Uterus (tissue), 4 donors: ENCODE measurements around the gene CAPN11. TPM values are rescaled to one million over a fixed set of nuclear protein-coding genes. Genes with fewer than 3 reads are reported as not detected.

Experiments
- DNase-seq, 2 donors: peaks; one replicate each; pipeline ENCODE4 v3.0.0-alpha.2; 2019 to 2020
- H3K27ac ChIP-seq, 2 donors: fragments of 200-600 bp; sonication (generic); 1 replicate in 1 of 2; 2 replicates in 1 of 2; pipeline ENCODE4 v1.5.1; 2016 to 2018
- H3K27me3 ChIP-seq, 2 donors: fragments of 200-600 bp; sonication (generic); one replicate each; pipeline ENCODE4 v1.5.1; 2018 to 2019; ENCODE audit warnings: control low read depth in 1 of 2
- H3K36me3 ChIP-seq, 2 donors: fragments of 200-600 bp; sonication (generic); one replicate each; pipeline ENCODE4 v1.5.1; 2019; ENCODE audit warnings: control low read depth in 1 of 2
- H3K4me1 ChIP-seq, 2 donors: fragments of 200-600 bp; sonication (generic); one replicate each; pipeline ENCODE4 v1.5.1; 2018 to 2019; ENCODE audit warnings: control low read depth in 1 of 2
- H3K4me3 ChIP-seq, 2 donors: fragments of 200-600 bp; sonication (generic); 1 replicate in 1 of 2; 2 replicates in 1 of 2; pipeline ENCODE4 v1.5.1; 2018 to 2019; ENCODE audit warnings: mild to moderate bottlenecking in 1 of 2
- H3K9me3 ChIP-seq, 2 donors: fragments of 200-600 bp; sonication (generic); one replicate each; pipeline ENCODE4 v1.5.1; 2019; ENCODE audit warnings: control low read depth in 1 of 2
- POLR2A ChIP-seq, 2 donors: fragments of 450-650 bp; IDR thresholded peaks; one replicate each; pipeline ENCODE4 v1.6.1; 2016; ENCODE audit warnings: antibody characterized with exemption in 2 of 2, mild to moderate bottlenecking in 1 of 2, moderate library complexity in 1 of 2
- intact Hi-C: fragments of 100-400 bp; cut with DNase I; formaldehyde crosslinking; loops from one replicate; pipeline ENCODE4 v1.15.1; 2023; ENCODE audit warnings: low total_unique reads
- total RNA-seq, 4 donors: library from RNA; depleted of rRNA in 3 of 4; stranded (reverse); fragments of >200 nt in 3 of 4; gene quantifications; one replicate each; pipeline versions ENCODE4 v1.1.0 to v1.2.4, GENCODE V29; 2014 to 2023
- TF ChIP-seq, protein P1 (sequence below), 4 experiments: fragments of 200-600 bp in 2 of 4; fragments of 450-650 bp in 2 of 4; sonication (generic) in 2 of 4; IDR thresholded peaks; one replicate each; pipeline ENCODE4 v1.5.1; 2016 to 2019; ENCODE audit warnings: antibody characterized with exemption in 4 of 4, mild to moderate bottlenecking in 2 of 4, moderate library complexity in 1 of 4
- donor health status: DM: yes; HTN: yes; CAD: no.

The CAPN11 gene
- total RNA-seq, 4 donors from 2014 or later = 1.5 TPM; not detected in 3

DNA sequence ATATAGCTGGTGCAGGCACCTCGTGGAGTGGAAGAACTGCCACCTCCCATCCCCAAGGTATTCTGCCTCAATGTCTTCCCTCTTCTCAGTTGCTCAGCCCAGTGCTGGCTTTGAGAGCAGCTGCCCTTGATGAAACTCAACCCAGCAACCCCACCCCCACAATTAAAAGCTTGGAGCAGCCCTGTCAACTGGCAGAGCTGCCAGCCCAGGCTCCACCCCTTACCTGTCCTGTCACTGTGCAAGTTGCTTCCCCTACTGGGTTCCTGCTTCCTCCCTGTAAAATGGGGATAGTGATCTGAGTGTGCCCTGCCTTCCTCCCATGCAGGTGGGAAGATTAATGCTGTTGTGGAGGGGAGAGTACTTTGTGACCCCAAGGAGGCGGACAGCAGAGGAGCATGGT, 26.7 kb upstream of the CAPN11 start:
- intact Hi-C loops = no loop called here
- Histone ChIP-seq H3K36me3 (no peaks in the 10 kb centered on the region), H3K9me3 (no peaks in the 10 kb centered on the region), H3K27me3 (no peaks in the 10 kb centered on the region), H3K4me3 (no peak overlapping the region), H3K4me1 (peaks cover 0 to 11% of the 10 kb centered on the region in 2 donors), H3K27ac (no peak overlapping the region)
- DNase-seq = no peak
- TF ChIP-seq POLR2A (IDR thresholded peaks at IDR 0.05) = no peak
- TF ChIP-seq, protein P1, sequence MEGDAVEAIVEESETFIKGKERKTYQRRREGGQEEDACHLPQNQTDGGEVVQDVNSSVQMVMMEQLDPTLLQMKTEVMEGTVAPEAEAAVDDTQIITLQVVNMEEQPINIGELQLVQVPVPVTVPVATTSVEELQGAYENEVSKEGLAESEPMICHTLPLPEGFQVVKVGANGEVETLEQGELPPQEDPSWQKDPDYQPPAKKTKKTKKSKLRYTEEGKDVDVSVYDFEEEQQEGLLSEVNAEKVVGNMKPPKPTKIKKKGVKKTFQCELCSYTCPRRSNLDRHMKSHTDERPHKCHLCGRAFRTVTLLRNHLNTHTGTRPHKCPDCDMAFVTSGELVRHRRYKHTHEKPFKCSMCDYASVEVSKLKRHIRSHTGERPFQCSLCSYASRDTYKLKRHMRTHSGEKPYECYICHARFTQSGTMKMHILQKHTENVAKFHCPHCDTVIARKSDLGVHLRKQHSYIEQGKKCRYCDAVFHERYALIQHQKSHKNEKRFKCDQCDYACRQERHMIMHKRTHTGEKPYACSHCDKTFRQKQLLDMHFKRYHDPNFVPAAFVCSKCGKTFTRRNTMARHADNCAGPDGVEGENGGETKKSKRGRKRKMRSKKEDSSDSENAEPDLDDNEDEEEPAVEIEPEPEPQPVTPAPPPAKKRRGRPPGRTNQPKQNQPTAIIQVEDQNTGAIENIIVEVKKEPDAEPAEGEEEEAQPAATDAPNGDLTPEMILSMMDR (IDR thresholded peaks at IDR 0.05) = no peak

DNA sequence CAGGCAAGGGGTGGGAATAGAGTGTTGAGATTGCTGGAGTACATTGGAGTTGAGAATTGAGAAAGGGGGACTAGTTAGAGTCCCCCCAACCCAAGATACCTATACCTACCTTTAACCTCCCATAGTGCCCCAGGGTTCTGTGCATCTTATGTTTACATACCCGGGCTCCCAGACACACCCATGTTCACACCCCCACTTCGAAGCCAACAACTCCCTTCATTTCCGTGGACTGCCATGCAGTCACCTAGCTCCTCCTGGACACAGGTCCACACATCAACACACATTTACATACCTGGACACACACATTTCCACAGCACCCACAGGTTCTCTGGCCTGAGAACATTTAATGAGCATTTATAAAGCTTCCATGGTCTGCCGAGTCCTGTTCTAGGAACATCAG, 26.1 kb upstream of the CAPN11 start:
- TF ChIP-seq, protein P1 (IDR thresholded peaks at IDR 0.05) = no peak
- no peak for TF ChIP-seq POLR2A (IDR thresholded peaks at IDR 0.05)
- no peaks in the 10 kb centered on the region for H3K36me3 ChIP-seq
- no peak for DNase-seq
- H3K27me3 ChIP-seq = no peaks in the 10 kb centered on the region
- intact Hi-C loops = no loop called here
- H3K27ac ChIP-seq = no peak overlapping the region
- no peak overlapping the region for H3K4me3 ChIP-seq
- peaks cover 0 to 11% of the 10 kb centered on the region in 2 donors for H3K4me1 ChIP-seq
- H3K9me3 ChIP-seq = no peaks in the 10 kb centered on the region

DNA sequence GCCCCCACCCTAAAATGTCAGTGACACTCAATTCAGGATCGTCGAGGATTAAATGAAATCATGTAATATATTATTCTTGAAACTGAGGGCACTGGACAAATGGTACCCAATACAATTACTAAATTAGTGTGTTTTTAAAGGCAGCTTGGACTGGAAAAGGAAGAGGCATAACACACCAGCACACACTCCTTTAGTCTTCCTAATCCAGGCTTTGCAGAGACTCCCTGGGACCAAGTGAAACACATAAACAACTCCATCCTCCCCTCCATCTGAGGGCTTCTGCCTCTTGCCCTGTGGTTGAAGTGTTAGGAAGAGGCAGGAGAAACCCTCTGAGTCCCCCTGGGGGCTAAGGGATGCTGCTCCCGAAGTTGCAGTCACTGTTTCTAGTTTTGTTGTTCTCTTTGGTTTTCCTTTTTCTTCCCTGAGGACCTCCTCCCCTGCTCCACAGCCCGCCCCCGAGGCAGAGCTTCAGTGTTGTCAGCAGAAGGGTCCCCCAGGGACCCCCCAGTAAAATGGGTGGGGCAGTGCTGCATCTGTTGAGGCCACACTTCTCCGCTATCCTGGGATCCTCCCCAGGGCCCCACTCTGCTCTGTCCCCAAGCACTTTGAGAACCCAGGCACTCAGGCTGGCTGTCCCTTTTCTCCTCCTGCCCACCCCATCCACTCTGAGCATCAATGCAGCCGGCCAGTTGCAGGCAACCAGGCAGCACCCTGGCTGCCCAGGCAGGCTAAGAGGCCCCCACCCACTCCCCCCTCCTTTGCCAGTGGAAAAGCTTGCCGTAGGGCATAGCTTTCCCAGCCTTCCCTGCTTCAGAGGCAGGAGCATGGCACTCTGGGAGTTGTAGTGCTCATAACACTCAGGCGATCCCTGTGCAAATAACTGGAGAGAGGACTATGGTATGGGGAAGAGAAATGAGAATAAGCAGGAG, 25.4 kb upstream of the CAPN11 start:
- intact Hi-C loops = no loop called here
- Histone ChIP-seq H3K27me3 (no peaks in the 10 kb centered on the region), H3K4me3 (no peak overlapping the region), H3K4me1 (peaks cover 0 to 10% of the 10 kb centered on the region in 2 donors), H3K27ac (peak overlapping the region; percentile 8 to 55), H3K36me3 (no peaks in the 10 kb centered on the region), H3K9me3 (no peaks in the 10 kb centered on the region)
- DNase-seq = peak in 1 of 2 donors; percentile 38
- no peak for TF ChIP-seq POLR2A (IDR thresholded peaks at IDR 0.05)
- TF ChIP-seq, protein P1 (IDR thresholded peaks at IDR 0.05) = no peak

DNA sequence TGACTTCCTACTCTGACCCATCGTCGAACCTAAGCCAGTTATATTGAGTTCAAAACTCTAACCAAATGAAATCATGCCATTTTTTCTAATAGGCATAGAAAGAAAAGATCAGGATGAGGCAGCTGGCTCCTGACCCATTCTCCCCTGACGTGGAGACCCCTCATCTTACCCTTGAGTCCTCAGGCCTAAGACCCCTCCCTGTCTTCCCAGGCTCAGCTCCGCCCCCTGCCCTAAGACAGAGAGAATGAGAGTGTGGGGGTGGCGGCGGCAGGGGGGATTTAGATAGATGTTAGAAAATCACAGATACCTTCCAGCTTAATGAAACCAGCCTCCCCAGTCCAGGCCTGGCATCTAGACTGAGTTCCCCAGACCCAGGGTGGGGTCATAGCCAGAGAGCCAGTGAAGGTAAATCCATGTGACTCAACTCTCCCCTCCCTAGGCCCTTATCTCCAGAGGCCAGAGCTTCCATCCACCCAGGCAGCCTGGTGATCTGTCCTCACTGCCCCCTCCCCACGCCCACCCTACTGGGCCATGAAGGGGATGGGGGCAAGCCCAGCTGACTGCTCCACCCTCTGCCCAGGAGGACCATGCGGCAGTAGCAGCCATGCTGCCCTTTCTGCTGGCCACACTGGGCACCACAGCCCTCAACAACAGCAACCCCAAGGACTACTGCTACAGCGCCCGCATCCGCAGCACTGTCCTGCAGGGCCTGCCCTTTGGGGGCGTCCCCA, 24.5 kb upstream of the CAPN11 start:
- intact Hi-C loops = no loop called here
- Histone ChIP-seq H3K27me3 (no peaks in the 10 kb centered on the region), H3K36me3 (no peaks in the 10 kb centered on the region), H3K9me3 (no peaks in the 10 kb centered on the region), H3K4me1 (peaks cover 0 to 4% of the 10 kb centered on the region in 2 donors), H3K4me3 (no peak overlapping the region), H3K27ac (no peak overlapping the region)
- TF ChIP-seq, protein P1 (IDR thresholded peaks at IDR 0.05) = no peak
- TF ChIP-seq POLR2A (IDR thresholded peaks at IDR 0.05) = no peak
- DNase-seq = no peak
